RWPE1 (cell line): ENCODE data around the gene ECM2.

ENCODE experiments used
- CTCF ChIA-PET: fragments of 350-600 bp; sonication (Branson Sonifier 250); formaldehyde crosslinking; extraction: SDS; loops from one replicate; lab custom pipeline; 2021; lab: Yijun Ruan, JAX
- POLR2A ChIA-PET: fragments of 400-600 bp; formaldehyde crosslinking; extraction: SDS; loops from one replicate; lab custom pipeline; 2020; ENCODE audit warnings: antibody characterized with exemption; ENCODE audit not compliant: low non-redundant PET; lab: Yijun Ruan, JAX
- DNase-seq: peaks from one replicate; pipeline ENCODE4 v3.0.0; 2012; ENCODE audit warnings: low spot score
- H3K27ac ChIP-seq: fragments of 450-650 bp; 2 replicates; pipeline ENCODE4 v1.5.1; 2017
- CTCF ChIP-seq: fragments of 450-650 bp; conservative IDR thresholded peaks from 2 replicates; pipeline ENCODE4 v1.5.1; 2017; ENCODE audit warnings: low read depth, mild to moderate bottlenecking

The ECM2 gene

GRCh38 chr9:92510747-92511146 is 25.0 kb downstream of the ECM2 start:
- ChIA-PET POLR2A (no interaction called here), CTCF (no interaction called here)
- H3K27ac ChIP-seq: no peak overlapping the region
- no peak for TF ChIP-seq CTCF
- DNase-seq: no peak

DNA sequence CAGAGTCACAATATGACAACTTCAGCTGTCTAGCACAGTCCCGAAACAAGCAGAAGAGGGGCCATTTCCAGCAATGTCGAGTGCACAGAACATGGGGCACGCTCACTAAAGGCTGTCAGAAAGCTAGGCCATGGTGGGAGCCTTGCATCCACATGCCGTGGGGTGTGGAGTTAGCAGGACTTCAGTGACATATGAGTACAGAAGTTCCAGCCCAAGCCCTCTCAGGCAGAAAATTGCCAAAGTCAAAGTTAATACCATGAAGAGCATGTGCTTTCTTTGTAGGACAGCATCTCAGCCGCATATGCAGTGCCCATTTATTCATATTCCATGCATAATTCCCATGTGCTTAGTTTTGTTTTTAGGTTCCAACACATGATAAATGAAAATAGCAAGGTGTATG is 26.7 kb downstream of the ECM2 start:
- no peak for TF ChIP-seq CTCF
- POLR2A ChIA-PET: interaction anchor here (0.5 kb wide), 1 partner anchor 16 kb away, joined by 6 read pairs; no protein-coding TSS in a partner anchor
- no peak for DNase-seq
- no peak overlapping the region for H3K27ac ChIP-seq
- CTCF ChIA-PET: interaction anchor here (0.7 kb wide), 1 partner anchor 13 kb away, joined by 3 read pairs; no protein-coding TSS in a partner anchor

DNA sequence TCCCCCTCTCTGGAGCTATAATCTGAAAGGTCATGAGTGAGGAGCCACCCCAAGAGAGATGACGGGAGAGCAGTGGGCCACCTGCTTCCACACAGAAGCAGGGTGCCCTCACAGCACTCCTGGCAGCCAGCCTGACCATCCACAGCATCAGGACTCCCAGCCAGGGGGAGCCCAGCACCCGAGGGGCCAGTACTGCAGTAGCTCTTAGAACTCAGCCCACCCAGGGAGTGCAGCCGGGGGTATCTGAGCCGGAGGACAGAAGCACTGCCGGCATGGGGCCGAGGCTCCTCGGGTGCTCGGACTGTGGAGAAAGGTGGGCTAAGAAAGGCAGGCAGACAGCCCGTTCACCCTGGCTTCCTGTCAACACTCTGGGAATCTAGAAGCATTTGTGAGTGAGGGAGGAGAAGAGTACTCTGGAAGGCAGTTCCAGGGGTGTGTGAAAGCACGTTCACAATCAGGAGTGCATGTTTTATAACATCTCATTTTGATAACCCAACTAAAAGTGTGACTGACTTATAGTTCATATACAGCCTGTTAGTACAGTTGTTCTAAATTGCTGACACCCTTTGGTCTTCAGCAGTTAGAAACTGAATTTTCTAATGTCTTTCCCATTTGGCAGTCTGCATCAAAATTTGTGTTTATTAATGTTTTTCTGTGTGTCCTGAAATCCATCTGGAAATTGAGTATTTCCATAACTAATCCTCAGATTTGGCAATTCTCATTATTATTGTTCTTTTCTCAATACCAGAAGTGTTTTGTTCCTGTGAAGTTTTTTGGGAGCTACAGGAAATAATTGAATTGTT is 27.6 kb downstream of the ECM2 start:
- ChIA-PET CTCF (interaction anchor here (0.7 kb wide), 1 partner anchor 13 kb away, joined by 3 read pairs; no protein-coding TSS in a partner anchor), POLR2A (interaction anchor here (0.5 kb wide), 1 partner anchor 17 kb away, joined by 6 read pairs; no protein-coding TSS in a partner anchor)
- peak overlapping the region; percentile 97 for H3K27ac ChIP-seq
- TF ChIP-seq CTCF: no peak
- DNase-seq: no peak

- ChIA-PET POLR2A (no interaction called here), CTCF (no interaction called here)
- no peak for TF ChIP-seq CTCF
Measured at GRCh38 chr9:92507496-92507895, 28.3 kb downstream of the ECM2 start.

DNA sequence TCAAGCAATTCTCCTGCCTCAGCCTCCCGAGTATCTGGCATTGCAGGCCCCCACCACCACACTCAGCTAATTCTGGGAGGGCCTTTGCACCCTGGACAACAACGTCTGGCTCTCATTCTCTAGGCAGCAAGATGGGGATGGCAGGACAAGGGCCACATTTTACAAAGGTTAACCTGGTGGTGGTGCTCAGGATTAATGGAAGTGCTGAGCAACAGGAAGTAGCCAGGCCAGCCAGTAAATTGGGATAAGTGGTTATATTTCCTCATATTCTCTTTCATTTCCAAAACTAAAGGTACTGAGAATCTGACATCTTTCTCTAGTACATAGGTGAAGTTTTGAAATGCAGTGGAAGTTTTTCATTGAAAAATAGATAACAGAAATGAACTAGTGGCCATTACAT is 28.8 kb downstream of the ECM2 start:
- TF ChIP-seq CTCF: no peak
- H3K27ac ChIP-seq: peak overlapping the region; percentile 97
- POLR2A ChIA-PET: no interaction called here
- CTCF ChIA-PET: no interaction called here
- DNase-seq: no peak

More at GRCh38 chr9:92507496-92507895, 28.3 kb downstream of the ECM2 start:
- no peak for DNase-seq
- H3K27ac ChIP-seq: peak overlapping the region; percentile 97

DNA sequence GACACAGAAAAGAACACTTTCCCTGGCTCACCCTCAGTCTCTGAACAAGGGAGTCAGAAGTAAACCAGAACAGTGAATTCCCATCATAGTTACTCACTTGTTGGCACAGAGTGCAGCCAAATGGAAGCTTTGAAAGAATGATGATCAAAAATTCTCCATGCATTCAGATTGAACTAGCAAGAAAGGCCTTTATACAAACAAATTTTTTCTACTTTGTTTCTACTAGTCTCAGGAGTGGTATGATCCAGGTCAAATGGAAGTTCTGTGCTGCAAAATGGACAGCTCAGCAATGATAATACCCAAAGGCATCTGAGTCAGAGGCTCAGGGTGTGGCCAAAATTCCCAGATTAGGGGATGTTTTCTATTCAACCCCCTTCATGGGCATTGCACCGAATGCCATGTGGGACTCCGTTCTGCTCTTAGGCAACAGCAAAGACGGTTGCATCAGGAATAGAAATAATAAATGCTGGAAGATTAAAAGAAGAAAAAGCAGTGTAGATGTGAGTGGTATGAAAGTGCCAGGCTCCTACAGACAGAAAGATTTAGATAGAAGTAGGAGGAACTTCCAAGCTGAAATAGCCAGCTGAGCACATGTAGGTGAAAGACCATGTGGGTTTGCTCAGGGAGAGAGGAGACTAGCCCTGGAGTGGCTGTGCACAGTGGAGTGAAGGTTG is 29.5 kb downstream of the ECM2 start:
- H3K27ac ChIP-seq: peak overlapping the region; percentile 97
- CTCF ChIA-PET: no interaction called here
- POLR2A ChIA-PET: no interaction called here
- DNase-seq: peak; percentile 98
- TF ChIP-seq CTCF: no peak
